CD14-positive monocyte (primary cell): ENCODE results near the gene PAK5. TPM values are rescaled to one million over a fixed set of nuclear protein-coding genes. Genes with fewer than 3 reads are reported as not detected.

Source experiments
- DNase-seq, 3 donors: peaks; one replicate each; pipeline ENCODE4 v3.0.0-alpha.2; 2011 to 2022
- H2AFZ ChIP-seq: 2 replicates; pipeline ENCODE4 v1.6.0; 2012; ENCODE audit warnings: mild to moderate bottlenecking, low read depth, low read length, inconsistent platforms; ENCODE audit not compliant: insufficient read depth, poor library complexity, severe bottlenecking
- H3K27ac ChIP-seq, 2 donors: 1 replicate in 1 of 2; 2 replicates in 1 of 2; pipeline ENCODE4 v1.5.1; 2012 to 2013; ENCODE audit warnings: low read length in 2 of 2, control low read depth in 1 of 2, inconsistent platforms in 1 of 2, low read depth in 1 of 2, mild to moderate bottlenecking in 1 of 2
- H3K27me3 ChIP-seq, 2 donors: one replicate each; pipeline versions ENCODE4 v1.6.0 to v1.6.1; 2011 to 2013; ENCODE audit warnings: low read length in 2 of 2; ENCODE audit not compliant: control insufficient read depth in 2 of 2, insufficient read depth in 2 of 2
- H3K36me3 ChIP-seq, 2 donors: replicated peaks in 1 of 2; 1 replicate in 1 of 2; 2 replicates in 1 of 2; pipeline versions ENCODE4 v1.5.1 to v1.6.1; 2012 to 2013; ENCODE audit warnings: low read length in 2 of 2, control low read depth in 1 of 2, inconsistent platforms in 1 of 2, mild to moderate bottlenecking in 1 of 2; ENCODE audit not compliant: insufficient read depth in 2 of 2, control insufficient read depth in 1 of 2
- H3K4me1 ChIP-seq, 2 donors: 1 replicate in 1 of 2; 2 replicates in 1 of 2; pipeline versions ENCODE4 v1.5.1 to v1.6.1; 2012 to 2013; ENCODE audit warnings: low read length in 2 of 2, control low read depth in 1 of 2, inconsistent platforms in 1 of 2, mild to moderate bottlenecking in 1 of 2, moderate library complexity in 1 of 2; ENCODE audit not compliant: insufficient read depth in 2 of 2, control insufficient read depth in 1 of 2
- H3K4me2 ChIP-seq: replicated peaks from 2 replicates; pipeline ENCODE3; 2012; ENCODE audit warnings: low read length, moderate library complexity, mild to moderate bottlenecking; ENCODE audit not compliant: poor library complexity, severe bottlenecking; ENCODE audit errors: extremely low read depth
- H3K4me3 ChIP-seq, 3 experiments: fragments of 200-600 bp in 1 of 3; sonication (generic) in 1 of 3; replicated peaks in 1 of 3; 1 replicate in 2 of 3; 2 replicates in 1 of 3; pipeline ENCODE4 v1.5.1; 2011 to 2013; ENCODE audit warnings: low read length in 3 of 3, mild to moderate bottlenecking in 3 of 3, control low read depth in 2 of 3, low read depth in 2 of 3, inconsistent platforms in 1 of 3, moderate library complexity in 1 of 3
- H3K79me2 ChIP-seq: 2 replicates; pipeline ENCODE4 v1.6.0; 2012; ENCODE audit warnings: mild to moderate bottlenecking, control low read depth, inconsistent platforms, low read length, moderate library complexity; ENCODE audit not compliant: insufficient read depth
- H3K9ac ChIP-seq: 2 replicates; pipeline ENCODE4 v1.6.0; 2017; ENCODE audit warnings: low read length, mild to moderate bottlenecking; ENCODE audit not compliant: insufficient read depth, poor library complexity, severe bottlenecking
- H3K9me3 ChIP-seq, 2 donors: replicated peaks in 1 of 2; 1 replicate in 1 of 2; 2 replicates in 1 of 2; pipeline versions ENCODE4 v1.5.1 to v1.6.1; 2012 to 2013; ENCODE audit warnings: low read length in 2 of 2, control low read depth in 1 of 2; ENCODE audit not compliant: control insufficient read depth in 1 of 2, insufficient read depth in 1 of 2
- H4K20me1 ChIP-seq: 2 replicates; pipeline ENCODE4 v1.6.0; 2012; ENCODE audit warnings: mild to moderate bottlenecking, low read length, control low read depth, moderate library complexity; ENCODE audit not compliant: insufficient read depth
- H3K27ac Mint-ChIP-seq, 7 donors: one replicate each; pipeline ENCODE4 v1.8.0; 2020; ENCODE audit warnings: mild to moderate bottlenecking in 7 of 7, mixed read lengths in 7 of 7, moderate library complexity in 6 of 7, inconsistent platforms in 2 of 7
- H3K27me3 Mint-ChIP-seq, 3 donors: one replicate each; pipeline ENCODE4 v1.8.0; 2021 to 2022; ENCODE audit warnings: low read depth in 3 of 3, mild to moderate bottlenecking in 3 of 3, mixed read lengths in 3 of 3, moderate library complexity in 3 of 3, inconsistent platforms in 1 of 3
- H3K36me3 Mint-ChIP-seq, 2 donors: one replicate each; pipeline ENCODE4 v1.8.0; 2020; ENCODE audit warnings: mixed read lengths in 2 of 2, inconsistent platforms in 1 of 2, mild to moderate bottlenecking in 1 of 2
- H3K4me1 Mint-ChIP-seq: one replicate; pipeline ENCODE4 v1.8.0; 2020; ENCODE audit warnings: mild to moderate bottlenecking, mixed read lengths
- H3K4me3 Mint-ChIP-seq, 2 donors: one replicate each; pipeline ENCODE4 v1.8.0; 2020; ENCODE audit warnings: mild to moderate bottlenecking in 2 of 2, mixed read lengths in 2 of 2, moderate library complexity in 1 of 2
- H3K9me3 Mint-ChIP-seq, 7 donors: one replicate each; pipeline ENCODE4 v1.8.0; 2020 to 2022; ENCODE audit warnings: mixed read lengths in 7 of 7, mild to moderate bottlenecking in 6 of 7, moderate library complexity in 6 of 7, inconsistent platforms in 2 of 7
- CTCF ChIP-seq: fragments of 200-600 bp; IDR thresholded peaks from one replicate; pipeline ENCODE4 v1.8.0; 2022; ENCODE audit warnings: antibody characterized with exemption, mild to moderate bottlenecking
- WGBS: methylation state at CpG from one replicate; pipeline ENCODE4 v1.1.5; 2013; ENCODE audit warnings: missing lambda C conversion rate; ENCODE audit not compliant: insufficient coverage; 5-methylcytosine and 5-hydroxymethylcytosine counted together
- intact Hi-C, 2 donors: fragments of 100-400 bp; cut with micrococcal nuclease; formaldehyde crosslinking; loops; one replicate each; pipeline versions ENCODE4 v1.15.0 to v1.15.1; 2023
- polyA plus RNA-seq, 3 donors: library from polyadenylated mRNA; depleted of rRNA in 1 of 3; unstranded in 2 of 3; stranded (reverse) in 1 of 3; fragments of 300-500 nt in 2 of 3; fragments of >200 nt in 1 of 3; fragmentation: Illumina TruSeq in 2 of 3; gene quantifications; 1 replicate in 2 of 3; 2 replicates in 1 of 3; pipeline ENCODE4 v1.2.3, GENCODE V29; 2012 to 2021

PAK5 gene
- polyA plus RNA-seq, 3 donors, result not detected

DNA sequence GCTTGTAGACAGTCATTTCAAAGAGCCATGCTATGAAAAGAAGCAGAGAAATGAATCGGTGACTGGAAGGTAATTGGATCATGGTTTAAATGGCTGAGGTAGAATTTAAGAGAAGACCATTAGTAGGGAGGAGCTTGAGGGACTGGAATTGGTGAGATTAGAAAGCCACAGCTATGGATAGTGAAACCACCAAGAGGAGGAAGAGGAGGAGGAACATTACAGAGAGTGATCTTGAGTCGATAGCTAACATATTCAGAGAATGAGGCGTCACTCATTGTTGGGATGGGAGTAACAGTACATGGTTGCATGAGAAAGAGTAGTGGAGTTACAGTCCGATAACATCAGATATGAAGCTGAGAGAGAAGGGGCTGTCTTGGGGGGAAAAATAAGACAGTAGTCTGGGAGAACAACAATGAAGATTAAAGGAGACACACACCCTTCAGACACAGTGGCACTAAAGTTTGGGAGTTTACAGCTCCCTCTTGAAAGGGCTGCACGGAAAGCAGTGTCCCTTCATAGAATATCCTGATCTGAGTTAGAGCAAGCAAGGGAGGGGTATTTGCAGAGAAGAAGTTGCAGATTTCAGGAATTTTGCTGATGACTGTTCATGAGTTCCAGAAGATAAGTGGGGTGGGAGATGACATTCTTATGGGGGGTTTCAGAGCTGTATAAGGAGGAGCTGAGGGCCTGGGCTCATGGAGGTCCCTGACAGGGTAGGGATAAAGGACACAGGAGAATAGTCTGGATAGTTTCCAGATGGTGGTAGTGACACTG, 339.6 kb downstream of the PAK5 start:
- intact Hi-C loops, result no loop called here
- H3K36me3 ChIP-seq, result no peaks in the 10 kb centered on the region
- no peak overlapping the region for H3K4me2 ChIP-seq
- H3K9me3 ChIP-seq, result no peaks in the 10 kb centered on the region
- H3K79me2 ChIP-seq, result no peaks in the 10 kb centered on the region
- Mint-ChIP-seq H3K36me3 (peaks cover 0 to 3% of the 10 kb centered on the region in 2 donors), H3K4me1 (peaks cover 35% of the 10 kb centered on the region), H3K27me3 (peaks cover 0 to 2% (median 1%) of the 10 kb centered on the region in 3 donors), H3K4me3 (no peak overlapping the region), H3K9me3 (peaks cover 2 to 9% (median 5%) of the 10 kb centered on the region in 7 donors), H3K27ac (no peak overlapping the region)
- TF ChIP-seq CTCF, result no peak
- no peak overlapping the region for H3K4me3 ChIP-seq
- peaks cover 68 to 78% of the 10 kb centered on the region in 2 donors for H3K4me1 ChIP-seq
- DNase-seq, result peak in 1 of 3 donors; percentile 18
- 31% methylated on average over 2 of the region's 5 CpGs for WGBS
- H2AFZ ChIP-seq, result no peak overlapping the region
- H3K27ac ChIP-seq, result no peak overlapping the region
- no peaks in the 10 kb centered on the region for H3K27me3 ChIP-seq
- no peaks in the 10 kb centered on the region for H4K20me1 ChIP-seq
- no peak overlapping the region for H3K9ac ChIP-seq

DNA sequence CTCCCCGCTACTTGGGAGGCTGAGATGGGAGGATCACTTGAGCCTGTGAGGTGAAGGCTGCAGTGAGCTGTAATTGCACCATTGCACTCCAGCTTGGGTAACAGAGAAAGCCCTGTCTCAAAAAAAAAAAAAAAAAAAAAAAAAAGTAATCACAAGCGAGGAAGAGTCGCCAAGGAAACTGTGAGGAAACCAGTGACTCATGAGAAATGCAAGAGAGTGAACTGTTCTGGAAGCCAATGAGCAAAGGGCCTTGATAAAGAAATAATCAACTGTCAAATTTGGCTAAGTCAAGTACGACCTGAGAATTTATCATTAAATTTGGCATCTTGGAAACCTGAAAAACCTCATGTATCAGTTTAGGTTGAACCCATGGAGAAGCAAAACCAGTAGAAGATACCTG, 340.6 kb downstream of the PAK5 start:
- Mint-ChIP-seq H3K9me3 (peaks cover 2 to 9% (median 5%) of the 10 kb centered on the region in 7 donors), H3K27me3 (peaks cover 0 to 2% (median 1%) of the 10 kb centered on the region in 3 donors), H3K27ac (peak overlapping the region in 5 of 7 donors; percentile 55 to 84 (median 67)), H3K4me3 (no peak overlapping the region), H3K36me3 (peaks cover 0 to 3% of the 10 kb centered on the region in 2 donors), H3K4me1 (peaks cover 25% of the 10 kb centered on the region)
- peak; percentile 75 to 85 (median 81) for DNase-seq
- H3K9me3 ChIP-seq, result no peaks in the 10 kb centered on the region
- intact Hi-C loops, result no loop called here
- H3K4me2 ChIP-seq, result no peak overlapping the region
- 15% methylated on average over 2 of the region's 4 CpGs for WGBS
- no peak overlapping the region for H3K9ac ChIP-seq
- no peaks in the 10 kb centered on the region for H3K36me3 ChIP-seq
- no peaks in the 10 kb centered on the region for H4K20me1 ChIP-seq
- peaks cover 58 to 68% of the 10 kb centered on the region in 2 donors for H3K4me1 ChIP-seq
- no peaks in the 10 kb centered on the region for H3K27me3 ChIP-seq
- H3K27ac ChIP-seq, result peak overlapping the region in 1 of 2 donors; percentile 50
- no peak overlapping the region for H3K4me3 ChIP-seq
- no peaks in the 10 kb centered on the region for H3K79me2 ChIP-seq
- no peak for TF ChIP-seq CTCF
- H2AFZ ChIP-seq, result no peak overlapping the region
